ENCODE measurements around the gene SLC35F1. TPM values are rescaled to one million over a fixed set of nuclear protein-coding genes. Genes with fewer than 3 reads are reported as not detected.

The SLC35F1 gene
- total RNA-seq, 1 experiment from 2014 or later: not detected

- Mint-ChIP-seq H3K27ac (ENCODE audit: low read depth, unreplicated experiment) (no peak overlapping the region), H3K27me3 (ENCODE audit: insufficient read depth, unreplicated experiment) (peaks cover 21% of the 10 kb centered on the region), H3K4me3 (ENCODE audit: unreplicated experiment) (no peak overlapping the region), H3K4me1 (ENCODE audit: insufficient read depth, unreplicated experiment) (no peaks in the 10 kb centered on the region), H3K9me3 (ENCODE audit: unreplicated experiment) (no peaks in the 10 kb centered on the region), H3K36me3 (ENCODE audit: insufficient read depth, unreplicated experiment) (no peaks in the 10 kb centered on the region)
- TF ChIP-seq CTCF (IDR thresholded peaks at IDR 0.05; ENCODE audit: unreplicated experiment): no peak
- intact Hi-C loops (cut with micrococcal nuclease): no loop called here
- ChIA-PET POLR2A (no interaction called here), CTCF (no interaction called here)
- DNase-seq (ENCODE audit: unreplicated experiment): no peak
- no TSS peak for BruUV-seq (replicated peaks)
These were observed 31.4 kb downstream of the SLC35F1 start for GRCh38 chr6:117938311-117938995.

- no peaks in the 10 kb centered on the region for H3K36me3 Mint-ChIP-seq (ENCODE audit: insufficient read depth, unreplicated experiment)
- DNase-seq (ENCODE audit: unreplicated experiment): no peak
- BruUV-seq (replicated peaks): no TSS peak
- peaks cover 18% of the 10 kb centered on the region for H3K27me3 Mint-ChIP-seq (ENCODE audit: insufficient read depth, unreplicated experiment)
- H3K9me3 Mint-ChIP-seq (ENCODE audit: unreplicated experiment): no peaks in the 10 kb centered on the region
- CTCF ChIA-PET: interaction anchor here (0.6 kb wide), 1 partner anchor 363 kb away, joined by 4 read pairs; no protein-coding TSS in a partner anchor
- H3K4me3 Mint-ChIP-seq (ENCODE audit: unreplicated experiment): no peak overlapping the region
- H3K4me1 Mint-ChIP-seq (ENCODE audit: insufficient read depth, unreplicated experiment): no peaks in the 10 kb centered on the region
- intact Hi-C loops (cut with micrococcal nuclease): loop anchor here (10.0 kb wide), 1 partner anchor 1782 kb away; no protein-coding TSS in a partner anchor
- POLR2A ChIA-PET: no interaction called here
- no peak overlapping the region for H3K27ac Mint-ChIP-seq (ENCODE audit: low read depth, unreplicated experiment)
- TF ChIP-seq CTCF (IDR thresholded peaks at IDR 0.05; ENCODE audit: unreplicated experiment): no peak
These were observed 40.2 kb downstream of the SLC35F1 start for GRCh38 chr6:117947234-117947633.

- CTCF ChIA-PET: no interaction called here
- H3K27me3 Mint-ChIP-seq (ENCODE audit: insufficient read depth, unreplicated experiment): no peaks in the 10 kb centered on the region
- no TSS peak for BruUV-seq (replicated peaks)
- POLR2A ChIA-PET: no interaction called here
- no peak for TF ChIP-seq CTCF (IDR thresholded peaks at IDR 0.05; ENCODE audit: unreplicated experiment)
- no peak for DNase-seq (ENCODE audit: unreplicated experiment)
- H3K4me1 Mint-ChIP-seq (ENCODE audit: insufficient read depth, unreplicated experiment): no peaks in the 10 kb centered on the region
- H3K4me3 Mint-ChIP-seq (ENCODE audit: unreplicated experiment): no peak overlapping the region
- H3K9me3 Mint-ChIP-seq (ENCODE audit: unreplicated experiment): no peaks in the 10 kb centered on the region
- no peak overlapping the region for H3K27ac Mint-ChIP-seq (ENCODE audit: low read depth, unreplicated experiment)
- intact Hi-C loops (cut with micrococcal nuclease): no loop called here
- no peaks in the 10 kb centered on the region for H3K36me3 Mint-ChIP-seq (ENCODE audit: insufficient read depth, unreplicated experiment)
These were observed 44.7 kb downstream of the SLC35F1 start for GRCh38 chr6:117951783-117952182.

- H3K9me3 Mint-ChIP-seq (ENCODE audit: unreplicated experiment): no peaks in the 10 kb centered on the region
- no peak for TF ChIP-seq CTCF (IDR thresholded peaks at IDR 0.05; ENCODE audit: unreplicated experiment)
- CTCF ChIA-PET: interaction anchor here (0.7 to 1.3 kb wide), 2 partner anchors 18 to 19 kb away, joined by 3 read pairs; no protein-coding TSS in a partner anchor
- no TSS peak for BruUV-seq (replicated peaks)
- no peak overlapping the region for H3K4me3 Mint-ChIP-seq (ENCODE audit: unreplicated experiment)
- no peaks in the 10 kb centered on the region for H3K27me3 Mint-ChIP-seq (ENCODE audit: insufficient read depth, unreplicated experiment)
- no peak overlapping the region for H3K27ac Mint-ChIP-seq (ENCODE audit: low read depth, unreplicated experiment)
- POLR2A ChIA-PET: no interaction called here
- no peak for DNase-seq (ENCODE audit: unreplicated experiment)
- H3K4me1 Mint-ChIP-seq (ENCODE audit: insufficient read depth, unreplicated experiment): no peaks in the 10 kb centered on the region
- no peaks in the 10 kb centered on the region for H3K36me3 Mint-ChIP-seq (ENCODE audit: insufficient read depth, unreplicated experiment)
- intact Hi-C loops (cut with micrococcal nuclease): no loop called here
These were observed 48.7 kb downstream of the SLC35F1 start for GRCh38 chr6:117955684-117956256.
